OCI-LY7 (cell line): ENCODE data around the gene COX19.

ENCODE experiments used
- CTCF ChIP-seq: fragments of 200-600 bp; sonication (generic); conservative IDR thresholded peaks from 2 replicates; pipeline ENCODE4 v1.5.1; 2014; ENCODE audit warnings: mild to moderate bottlenecking, antibody characterized with exemption, low read length, moderate library complexity, mixed read lengths
- EZH2phosphoT487 ChIP-seq: fragments of 200-600 bp; sonication (generic); IDR thresholded peaks from 2 replicates; pipeline ENCODE4 v1.6.1; 2018; ENCODE audit warnings: low read depth, borderline replicate concordance, mild to moderate bottlenecking, mixed run types, antibody characterized with exemption, low read length, moderate library complexity, mixed read lengths

GRCh38 chr7:1004018-1004852, 28.9 kb upstream of the COX19 start:
- TF ChIP-seq CTCF (no peak), EZH2phosphoT487 (no peak)
